Peyer's patch (tissue), 4 donors: Measurements from ENCODE around the gene SLC22A16. TPM values are rescaled to one million over a fixed set of nuclear protein-coding genes. Genes with fewer than 3 reads are reported as not detected.

Experiments used
- DNase-seq, 3 donors: peaks; one replicate each; pipeline ENCODE4 v3.0.0-alpha.2; 2017 to 2019
- H3K27ac ChIP-seq, 4 donors: fragments of 200-600 bp; sonication (generic); one replicate each; pipeline ENCODE4 v1.5.1; 2016 to 2019
- H3K27me3 ChIP-seq, 2 donors: fragments of 200-600 bp; sonication (generic); one replicate each; pipeline ENCODE4 v1.5.1; 2019
- H3K36me3 ChIP-seq, 3 donors: fragments of 200-600 bp; sonication (generic); one replicate each; pipeline ENCODE4 v1.5.1; 2016 to 2019
- H3K4me1 ChIP-seq, 4 donors: fragments of 200-600 bp; sonication (generic); one replicate each; pipeline ENCODE4 v1.5.1; 2016 to 2019
- H3K4me3 ChIP-seq, 4 donors: fragments of 200-600 bp; sonication (generic); 1 replicate in 3 of 4; 2 replicates in 1 of 4; pipeline ENCODE4 v1.5.1; 2016 to 2019; ENCODE audit warnings: mild to moderate bottlenecking in 1 of 4
- H3K9me3 ChIP-seq, 4 donors: fragments of 200-600 bp; sonication (generic); one replicate each; pipeline ENCODE4 v1.5.1; 2016 to 2019; ENCODE audit warnings: mild to moderate bottlenecking in 1 of 4
- POLR2A ChIP-seq, 2 donors: fragments of 450-650 bp; IDR thresholded peaks; one replicate each; pipeline ENCODE4 v1.5.1; 2017; ENCODE audit warnings: antibody characterized with exemption in 2 of 2, mild to moderate bottlenecking in 2 of 2, moderate library complexity in 2 of 2
- total RNA-seq, 4 donors: library from RNA; depleted of rRNA; stranded (reverse); fragments of >200 nt; gene quantifications; one replicate each; pipeline ENCODE4 v1.1.0, GENCODE V29; 2016
- TF ChIP-seq, protein P1 (sequence below), 6 experiments: fragments of 450-650 bp in 4 of 6; fragments of 200-600 bp in 2 of 6; sonication (generic) in 1 of 6; IDR thresholded peaks; one replicate each; pipeline ENCODE4 v1.5.1; 2017 to 2019; ENCODE audit warnings: antibody characterized with exemption in 6 of 6, mild to moderate bottlenecking in 3 of 6, moderate library complexity in 1 of 6

SLC22A16 gene
- total RNA-seq, 4 donors from 2014 or later = not detected

DNA sequence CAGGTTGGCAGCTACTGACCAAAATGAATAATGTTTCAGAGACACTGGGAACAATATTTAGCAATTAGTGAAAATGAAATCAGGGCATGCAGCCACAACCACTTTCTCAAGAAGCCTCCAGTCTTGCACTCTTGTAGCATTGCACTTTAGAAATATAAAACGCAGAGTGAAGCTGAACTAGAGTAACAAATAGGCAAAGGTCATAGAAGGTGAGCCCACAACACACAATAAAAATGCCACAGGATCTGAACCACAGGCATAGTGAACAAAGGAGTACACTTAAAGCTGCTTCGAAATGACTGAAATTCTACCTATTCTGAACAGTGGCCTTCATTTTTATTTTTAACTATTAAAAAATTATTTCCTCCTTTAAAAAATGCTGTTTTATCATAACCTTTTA is 86.0 kb downstream of the SLC22A16 start:
- H3K27me3 ChIP-seq = no peaks in the 10 kb centered on the region
- peaks cover 0 to 5% (median 0%) of the 10 kb centered on the region in 4 donors for H3K4me1 ChIP-seq
- TF ChIP-seq POLR2A (IDR thresholded peaks at IDR 0.05) = no peak
- TF ChIP-seq, protein P1, sequence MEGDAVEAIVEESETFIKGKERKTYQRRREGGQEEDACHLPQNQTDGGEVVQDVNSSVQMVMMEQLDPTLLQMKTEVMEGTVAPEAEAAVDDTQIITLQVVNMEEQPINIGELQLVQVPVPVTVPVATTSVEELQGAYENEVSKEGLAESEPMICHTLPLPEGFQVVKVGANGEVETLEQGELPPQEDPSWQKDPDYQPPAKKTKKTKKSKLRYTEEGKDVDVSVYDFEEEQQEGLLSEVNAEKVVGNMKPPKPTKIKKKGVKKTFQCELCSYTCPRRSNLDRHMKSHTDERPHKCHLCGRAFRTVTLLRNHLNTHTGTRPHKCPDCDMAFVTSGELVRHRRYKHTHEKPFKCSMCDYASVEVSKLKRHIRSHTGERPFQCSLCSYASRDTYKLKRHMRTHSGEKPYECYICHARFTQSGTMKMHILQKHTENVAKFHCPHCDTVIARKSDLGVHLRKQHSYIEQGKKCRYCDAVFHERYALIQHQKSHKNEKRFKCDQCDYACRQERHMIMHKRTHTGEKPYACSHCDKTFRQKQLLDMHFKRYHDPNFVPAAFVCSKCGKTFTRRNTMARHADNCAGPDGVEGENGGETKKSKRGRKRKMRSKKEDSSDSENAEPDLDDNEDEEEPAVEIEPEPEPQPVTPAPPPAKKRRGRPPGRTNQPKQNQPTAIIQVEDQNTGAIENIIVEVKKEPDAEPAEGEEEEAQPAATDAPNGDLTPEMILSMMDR (IDR thresholded peaks at IDR 0.05) = no peak
- H3K4me3 ChIP-seq = no peak overlapping the region
- H3K27ac ChIP-seq = no peak overlapping the region
- no peaks in the 10 kb centered on the region for H3K9me3 ChIP-seq
- no peak for DNase-seq
- H3K36me3 ChIP-seq = no peaks in the 10 kb centered on the region

DNA sequence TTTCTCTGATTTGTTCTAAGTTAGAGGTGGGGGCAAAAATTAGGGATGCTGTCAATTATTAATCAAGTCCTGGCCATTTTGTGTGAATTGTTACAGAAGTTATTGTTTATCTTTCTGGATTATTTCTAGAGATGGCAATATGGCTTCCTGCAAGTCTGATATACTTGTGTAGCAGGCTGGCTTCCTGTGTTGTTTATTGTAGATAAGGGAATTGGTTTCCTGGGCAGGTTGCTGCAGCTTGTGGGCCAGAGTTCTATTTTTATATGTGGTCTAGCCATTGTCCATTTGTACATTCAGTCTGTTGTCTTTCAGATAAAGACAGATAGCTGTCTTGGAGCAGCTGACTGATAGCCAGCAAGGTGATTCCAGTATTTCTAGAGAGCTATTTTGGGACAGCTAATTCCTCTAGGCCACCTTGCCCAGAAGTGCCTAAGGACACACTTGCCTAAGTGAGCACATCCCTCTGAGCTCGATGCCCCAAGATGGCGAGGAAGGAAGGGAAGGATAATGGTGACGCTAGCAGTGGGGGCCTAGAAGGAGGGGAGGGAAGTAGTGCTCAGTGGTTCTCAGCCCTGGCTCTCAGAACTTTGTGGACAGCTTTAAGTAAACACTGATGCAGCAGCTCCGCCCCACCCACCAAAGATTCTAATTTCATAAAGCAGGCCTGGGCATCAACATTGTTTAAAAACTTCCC is 86.6 kb downstream of the SLC22A16 start:
- Histone ChIP-seq H3K27me3 (no peaks in the 10 kb centered on the region), H3K27ac (no peak overlapping the region), H3K36me3 (no peaks in the 10 kb centered on the region), H3K4me1 (peaks cover 0 to 5% (median 0%) of the 10 kb centered on the region in 4 donors), H3K4me3 (no peak overlapping the region), H3K9me3 (no peaks in the 10 kb centered on the region)
- DNase-seq = no peak
- TF ChIP-seq, protein P1 (IDR thresholded peaks at IDR 0.05) = no peak
- no peak for TF ChIP-seq POLR2A (IDR thresholded peaks at IDR 0.05)

DNA sequence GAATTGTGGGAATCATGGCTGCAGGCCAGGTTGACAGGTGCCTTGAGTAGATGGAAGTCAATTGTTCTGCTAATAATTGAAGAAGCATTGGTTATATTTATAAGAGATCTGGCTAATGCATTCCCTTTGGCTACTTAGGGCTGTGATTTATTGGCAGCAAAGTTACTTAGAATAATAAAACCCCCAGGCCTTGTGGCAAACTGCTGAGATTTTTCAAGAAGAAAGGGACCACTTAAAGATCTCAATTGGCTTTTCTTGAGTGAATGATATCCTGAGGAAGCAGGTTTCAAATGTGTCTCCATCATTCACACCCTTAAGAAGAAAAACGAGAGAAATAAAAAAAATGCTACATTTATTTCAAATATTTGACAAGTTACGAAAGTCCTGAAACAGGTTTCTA is 88.4 kb downstream of the SLC22A16 start:
- Histone ChIP-seq H3K36me3 (no peaks in the 10 kb centered on the region), H3K27me3 (no peaks in the 10 kb centered on the region), H3K9me3 (no peaks in the 10 kb centered on the region), H3K4me1 (peaks cover 0 to 5% (median 0%) of the 10 kb centered on the region in 4 donors), H3K27ac (no peak overlapping the region), H3K4me3 (no peak overlapping the region)
- TF ChIP-seq, protein P1 (IDR thresholded peaks at IDR 0.05) = no peak
- TF ChIP-seq POLR2A (IDR thresholded peaks at IDR 0.05) = no peak
- DNase-seq = no peak

DNA sequence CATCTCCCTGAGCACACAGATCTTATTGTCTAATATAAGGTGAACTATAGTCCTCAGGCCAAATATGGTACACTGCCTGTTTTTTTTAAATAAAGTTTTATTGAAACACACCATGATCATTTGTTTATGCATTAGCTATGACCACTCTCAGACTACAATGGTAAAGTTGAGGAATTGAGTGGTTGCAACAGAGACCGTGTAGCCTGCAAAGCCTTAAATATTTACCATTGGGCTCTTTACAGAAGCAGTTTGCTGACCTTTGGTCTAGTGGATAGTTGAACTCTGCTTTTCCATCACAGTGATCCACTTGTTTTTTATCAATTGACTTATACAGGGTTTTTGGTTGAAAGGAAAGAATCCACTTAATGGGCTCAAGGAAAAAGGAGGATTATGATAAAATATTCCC is 91.0 kb downstream of the SLC22A16 start:
- no peaks in the 10 kb centered on the region for H3K9me3 ChIP-seq
- no peak overlapping the region for H3K4me3 ChIP-seq
- DNase-seq = no peak
- no peaks in the 10 kb centered on the region for H3K36me3 ChIP-seq
- H3K27ac ChIP-seq = no peak overlapping the region
- H3K4me1 ChIP-seq = peaks cover 0 to 5% (median 0%) of the 10 kb centered on the region in 4 donors
- no peaks in the 10 kb centered on the region for H3K27me3 ChIP-seq
- TF ChIP-seq, protein P1 (IDR thresholded peaks at IDR 0.05) = no peak
- no peak for TF ChIP-seq POLR2A (IDR thresholded peaks at IDR 0.05)

DNA sequence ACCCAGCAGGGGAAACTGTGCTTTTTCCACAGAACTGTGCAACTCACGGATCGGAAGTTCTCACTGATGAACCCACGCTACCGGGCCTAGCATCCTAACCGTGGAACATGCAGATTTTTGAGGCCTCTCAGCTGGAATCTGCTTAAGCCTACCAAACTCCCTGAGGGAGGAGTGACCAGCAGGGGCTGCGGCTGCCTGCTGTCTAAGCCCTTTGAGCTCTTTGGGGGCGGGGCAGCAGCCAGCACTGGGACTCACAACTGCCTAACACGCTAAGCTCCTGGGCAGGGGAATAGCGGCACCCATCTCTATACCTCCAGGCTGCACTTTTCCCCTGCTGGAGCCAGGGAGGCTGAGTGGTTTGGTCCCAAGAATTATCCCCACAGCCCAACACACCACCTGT is 97.9 kb downstream of the SLC22A16 start:
- DNase-seq = no peak
- Histone ChIP-seq H3K36me3 (no peaks in the 10 kb centered on the region), H3K4me1 (no peaks in the 10 kb centered on the region), H3K27me3 (no peaks in the 10 kb centered on the region), H3K27ac (no peak overlapping the region), H3K4me3 (no peak overlapping the region), H3K9me3 (no peaks in the 10 kb centered on the region)
- TF ChIP-seq, protein P1 (IDR thresholded peaks at IDR 0.05) = no peak
- TF ChIP-seq POLR2A (IDR thresholded peaks at IDR 0.05) = no peak

Other genes starting within 250 kb of the SLC22A16 start
- gene METTL24, start 118.3 kb downstream of the SLC22A16 start, total RNA-seq = 10 to 100 TPM in 1 of 4 donors, 1 to 10 TPM in 3; 3.9 to 11.2 (median 6.8) TPM
- 1 to 10 TPM; 3.3 to 9.8 (median 4.0) TPM for gene DDO, start 61.0 kb downstream of the SLC22A16 start, total RNA-seq